Measurements from ENCODE around the gene PTPRJ.

PTPRJ gene

GRCh38 chr11:47967577-47968525, 12.5 kb upstream of the PTPRJ start:
- no peak for DNase-seq (ENCODE audit: low spot score)

GRCh38 chr11:47969401-47969800, 11.0 kb upstream of the PTPRJ start:
- no peak for DNase-seq (ENCODE audit: low spot score)

DNA sequence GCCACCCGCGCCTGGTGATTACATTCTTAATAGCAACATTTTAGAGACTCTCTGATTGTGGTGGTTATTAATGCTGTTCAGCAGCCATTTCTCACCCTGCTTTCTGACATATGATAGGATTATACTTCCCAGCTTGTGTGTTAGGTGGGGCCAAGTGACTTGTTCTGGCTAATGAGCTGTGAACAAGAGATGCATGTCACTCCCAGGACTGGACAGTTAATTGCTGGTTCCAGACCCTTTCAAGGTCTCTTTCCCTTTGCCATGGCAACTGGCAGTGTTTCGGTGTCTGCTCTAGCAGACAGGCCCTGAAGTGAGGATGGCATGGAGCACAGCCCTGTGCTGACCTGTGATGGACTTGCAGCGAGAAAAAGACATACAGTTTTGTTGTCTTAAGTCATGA, 8.9 kb upstream of the PTPRJ start:
- DNase-seq (ENCODE audit: low spot score): no peak

- no peak for DNase-seq (ENCODE audit: low spot score)
Observed at GRCh38 chr11:47973173-47973572, 7.2 kb upstream of the PTPRJ start.

GRCh38 chr11:47976931-47977330, 3.4 kb upstream of the PTPRJ start:
- no peak for DNase-seq (ENCODE audit: low spot score)

DNA sequence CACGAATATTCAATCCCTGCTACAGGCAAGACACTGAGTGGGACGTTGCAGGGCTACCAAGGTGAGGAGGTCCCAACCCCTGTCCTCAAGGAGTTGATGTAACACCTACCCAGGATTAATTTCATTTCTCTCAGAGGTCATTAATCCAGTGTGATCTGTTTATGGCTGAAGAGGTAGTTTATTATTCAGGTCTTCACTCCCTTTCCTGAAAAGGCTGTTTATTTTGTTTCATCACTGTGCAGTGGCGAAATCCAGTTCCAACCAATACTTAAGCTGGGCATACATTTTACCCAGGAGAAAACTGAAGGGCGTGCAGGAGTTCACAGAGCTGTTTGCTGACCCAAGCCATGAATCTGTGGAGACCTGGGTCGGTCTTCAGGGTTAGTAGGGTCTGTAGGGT, 2.7 kb upstream of the PTPRJ start:
- DNase-seq (ENCODE audit: low spot score): no peak

DNA sequence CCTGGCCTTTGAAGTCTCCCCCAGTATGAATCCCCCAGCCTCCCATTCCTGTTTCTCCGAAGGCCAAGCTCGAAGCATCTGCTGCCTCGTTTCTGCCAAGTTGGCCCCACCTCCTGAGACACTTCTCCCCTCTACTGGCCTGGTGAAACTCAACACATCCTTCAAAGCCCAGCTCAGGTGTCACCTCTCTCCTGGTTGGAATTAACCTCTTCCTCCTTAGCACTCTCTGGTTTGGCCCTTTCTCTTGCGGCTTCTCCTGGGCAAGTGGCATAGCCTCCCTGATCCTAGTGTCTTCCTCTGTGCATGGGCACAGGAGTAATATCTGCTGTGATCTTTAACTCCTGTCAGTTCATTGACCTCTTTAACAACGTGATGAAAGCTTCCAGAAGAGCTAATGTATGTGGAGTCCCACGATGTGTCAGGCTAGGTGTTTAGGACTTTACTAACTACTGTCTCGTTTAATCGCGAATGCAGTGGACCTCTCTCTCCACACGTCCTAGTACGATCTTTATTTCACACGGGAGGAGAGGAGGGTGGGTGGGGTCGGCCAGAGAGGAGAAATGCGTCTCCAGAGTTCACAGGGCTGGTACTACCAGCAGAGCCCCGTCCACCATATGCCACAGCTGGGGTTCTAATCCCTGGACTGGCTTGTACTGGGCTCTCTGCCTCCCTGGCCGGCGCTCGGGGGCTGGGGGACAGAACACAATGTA, 826 bp upstream of the PTPRJ start:
- DNase-seq (ENCODE audit: low spot score): no peak

GRCh38 chr11:47980907-47981621, 705 bp downstream of the PTPRJ start:
- DNase-seq (ENCODE audit: low spot score): no peak

- DNase-seq (ENCODE audit: low spot score): no peak
Observed at GRCh38 chr11:47981667-47982404, 1.5 kb downstream of the PTPRJ start.

DNA sequence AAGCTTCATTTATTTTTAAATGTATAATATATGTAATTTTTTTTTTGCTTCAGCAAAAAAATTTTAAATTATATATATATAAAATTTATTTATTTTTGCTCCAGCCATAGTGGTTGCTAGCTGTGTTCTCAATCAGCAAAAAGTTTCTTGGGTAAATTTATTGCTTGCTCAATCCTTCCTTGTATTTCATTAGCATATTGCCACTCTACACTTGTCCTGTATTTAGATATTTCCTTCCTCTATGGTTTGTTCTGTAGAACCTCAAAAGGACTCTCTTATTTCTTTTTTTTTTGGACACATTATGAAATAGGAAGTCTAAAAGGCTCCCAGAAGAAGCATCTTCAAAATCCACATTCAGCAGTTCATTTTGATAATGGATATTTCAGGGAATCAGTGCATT, 2.3 kb downstream of the PTPRJ start:
- no peak for DNase-seq (ENCODE audit: low spot score)

- no peak for DNase-seq (ENCODE audit: low spot score)
Observed at GRCh38 chr11:47983464-47984397, 3.4 kb downstream of the PTPRJ start.

- no peak for DNase-seq (ENCODE audit: low spot score)
Observed at GRCh38 chr11:47986219-47986618, 5.9 kb downstream of the PTPRJ start.

GRCh38 chr11:47986742-47987141, 6.4 kb downstream of the PTPRJ start:
- DNase-seq (ENCODE audit: low spot score): no peak

GRCh38 chr11:47987310-47987709, 7.0 kb downstream of the PTPRJ start:
- DNase-seq (ENCODE audit: low spot score): no peak

DNA sequence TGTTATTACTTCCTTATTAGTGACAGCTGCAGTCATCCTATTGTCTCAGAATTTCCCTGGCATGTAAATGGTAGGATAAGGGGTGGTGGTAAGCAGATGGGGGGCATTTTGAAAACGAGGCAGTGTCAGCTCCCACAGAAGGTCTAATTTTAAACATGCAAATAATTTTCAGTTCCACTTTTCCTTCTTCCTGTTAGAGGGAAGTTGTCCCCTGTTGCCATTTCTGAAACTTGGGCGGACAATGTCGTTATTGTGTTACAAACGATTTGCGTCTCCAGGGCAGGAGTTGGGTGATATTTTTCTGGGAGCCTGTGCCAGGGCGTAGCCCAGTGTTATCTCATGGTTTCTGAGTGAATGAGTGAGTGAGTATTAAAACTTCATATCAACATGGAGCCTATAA, 7.4 kb downstream of the PTPRJ start:
- DNase-seq (ENCODE audit: low spot score): no peak

- no peak for DNase-seq (ENCODE audit: low spot score)
Observed at GRCh38 chr11:47989779-47990178, 9.4 kb downstream of the PTPRJ start.

- DNase-seq (ENCODE audit: low spot score): no peak
Observed at GRCh38 chr11:47991266-47991830, 11.0 kb downstream of the PTPRJ start.

GRCh38 chr11:47991894-47992293, 11.5 kb downstream of the PTPRJ start:
- DNase-seq (ENCODE audit: low spot score): no peak

DNA sequence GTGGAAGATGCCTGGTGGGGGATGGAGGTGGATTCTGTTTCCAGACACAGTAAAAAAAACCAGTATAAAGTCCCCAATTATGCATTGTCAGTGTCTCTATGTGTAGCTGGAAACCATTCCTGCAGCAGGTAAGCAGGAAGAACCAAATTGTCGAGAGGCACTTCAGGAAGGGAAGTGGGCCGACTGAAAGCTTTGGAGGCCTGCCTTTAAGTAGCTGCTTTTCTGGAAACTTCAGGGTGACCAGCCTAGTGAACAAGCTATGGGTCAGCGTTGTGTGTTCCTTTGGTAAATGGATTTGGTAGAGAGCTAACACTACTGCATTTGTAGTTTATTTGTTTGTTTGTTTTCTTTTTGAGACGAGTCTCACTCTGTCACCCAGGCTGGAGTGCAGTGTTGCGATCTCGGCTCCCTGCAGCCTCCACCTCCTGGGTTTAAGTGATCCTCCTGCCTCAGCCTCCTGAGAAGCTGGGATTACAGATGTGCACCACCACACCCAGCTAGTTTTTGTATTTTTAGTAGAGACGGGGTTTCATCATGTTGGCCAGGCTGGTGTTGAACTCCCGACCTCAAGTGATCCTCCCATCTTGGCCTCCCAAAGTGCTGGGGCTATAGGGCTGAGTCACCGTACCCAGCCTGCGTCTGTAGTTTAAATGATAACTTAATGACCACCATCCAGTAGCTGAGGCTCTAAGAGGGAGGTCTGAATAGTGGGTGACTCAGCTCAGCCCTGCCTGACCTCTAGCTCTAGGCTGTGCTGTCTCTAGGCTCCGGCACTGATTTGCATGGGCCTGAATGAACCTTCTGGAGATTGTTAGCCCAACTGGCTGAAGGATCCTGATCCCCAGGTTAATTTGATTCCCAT, 12.8 kb downstream of the PTPRJ start:
- DNase-seq (ENCODE audit: low spot score): no peak

DNA sequence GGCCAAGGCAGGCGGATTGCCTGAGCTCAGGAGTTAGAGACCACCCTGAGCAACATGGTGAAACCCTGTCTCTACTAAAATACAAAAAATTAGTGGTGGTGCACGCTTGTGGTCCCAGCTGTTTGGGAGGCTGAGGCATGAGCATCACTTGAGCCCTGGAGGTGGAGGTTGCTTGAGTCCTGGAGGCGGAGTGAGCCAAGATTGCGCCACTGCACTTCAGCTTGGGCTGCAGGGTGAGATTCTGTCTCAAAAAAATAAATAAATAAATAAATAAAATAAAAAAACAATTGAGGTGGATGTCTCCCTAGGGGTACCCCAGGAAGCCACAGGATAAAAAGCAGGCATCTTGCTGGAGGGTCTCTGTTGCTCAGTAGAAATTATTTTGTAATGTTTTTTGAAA, 14.1 kb downstream of the PTPRJ start:
- no peak for DNase-seq (ENCODE audit: low spot score)
